BE2C (cell line): ENCODE data around the gene EWSR1.

Experiments
- DNase-seq: peaks from one replicate; pipeline ENCODE4 v3.0.0-alpha.2; 2020
- H3K27me3 ChIP-seq: fragments of 250-450 bp; sonication (Bioruptor Pico); 2 replicates; pipeline ENCODE4 v1.5.1; 2020; ENCODE audit warnings: mild to moderate bottlenecking
- H3K36me3 ChIP-seq: fragments of 250-450 bp; sonication (Bioruptor Pico); 2 replicates; pipeline ENCODE4 v1.5.1; 2020; ENCODE audit warnings: mild to moderate bottlenecking
- H3K4me1 ChIP-seq: fragments of 250-450 bp; sonication (Bioruptor Pico); 2 replicates; pipeline ENCODE4 v1.5.1; 2020
- H3K4me3 ChIP-seq: 2 replicates; pipeline ENCODE4 v1.5.1; 2011; ENCODE audit warnings: low read depth, low read length
- H3K9me3 ChIP-seq: fragments of 250-450 bp; sonication (Bioruptor Pico); 2 replicates; pipeline ENCODE4 v1.5.1; 2020
- CTCF ChIP-seq: IDR thresholded peaks from 2 replicates; pipeline ENCODE4 v1.5.1; 2012; ENCODE audit warnings: mild to moderate bottlenecking, low read depth, low read length

The EWSR1 gene

GRCh38 chr22:29291215-29291614, 23.1 kb downstream of the EWSR1 start:
- TF ChIP-seq CTCF: no peak
- peaks cover 99% of the 10 kb centered on the region for H3K36me3 ChIP-seq

DNA sequence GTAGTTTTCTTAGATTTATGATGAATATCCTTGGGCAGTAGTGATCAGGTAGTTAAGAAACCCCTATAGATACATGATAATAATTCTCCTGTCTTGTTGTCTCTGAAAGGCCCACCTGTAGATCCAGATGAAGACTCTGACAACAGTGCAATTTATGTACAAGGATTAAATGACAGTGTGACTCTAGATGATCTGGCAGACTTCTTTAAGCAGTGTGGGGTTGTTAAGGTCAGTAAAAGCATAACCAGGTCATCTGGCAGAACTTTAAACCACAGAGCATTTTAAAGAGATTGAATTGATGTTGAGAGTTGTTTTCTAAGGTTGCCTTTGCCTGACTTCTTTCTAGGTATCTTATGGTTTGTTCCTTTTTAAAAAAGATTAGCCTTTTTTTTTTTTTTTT, 24.3 kb downstream of the EWSR1 start:
- DNase-seq: no peak
- H3K36me3 ChIP-seq: peaks cover 100% of the 10 kb centered on the region
- TF ChIP-seq CTCF: no peak
- no peaks in the 10 kb centered on the region for H3K9me3 ChIP-seq
- H3K27me3 ChIP-seq: no peaks in the 10 kb centered on the region
- H3K4me1 ChIP-seq: no peaks in the 10 kb centered on the region
- no peak overlapping the region for H3K4me3 ChIP-seq

More at GRCh38 chr22:29291215-29291614, 23.1 kb downstream of the EWSR1 start:
- H3K9me3 ChIP-seq: no peaks in the 10 kb centered on the region
- H3K4me3 ChIP-seq: no peak overlapping the region
- no peak for DNase-seq
- no peaks in the 10 kb centered on the region for H3K27me3 ChIP-seq
- no peaks in the 10 kb centered on the region for H3K4me1 ChIP-seq

GRCh38 chr22:29298641-29299040, 30.6 kb downstream of the EWSR1 start:
- Histone ChIP-seq H3K4me3 (no peak overlapping the region), H3K4me1 (no peaks in the 10 kb centered on the region), H3K27me3 (no peaks in the 10 kb centered on the region), H3K9me3 (no peaks in the 10 kb centered on the region), H3K36me3 (peaks cover 77% of the 10 kb centered on the region)
- TF ChIP-seq CTCF: no peak
- no peak for DNase-seq

DNA sequence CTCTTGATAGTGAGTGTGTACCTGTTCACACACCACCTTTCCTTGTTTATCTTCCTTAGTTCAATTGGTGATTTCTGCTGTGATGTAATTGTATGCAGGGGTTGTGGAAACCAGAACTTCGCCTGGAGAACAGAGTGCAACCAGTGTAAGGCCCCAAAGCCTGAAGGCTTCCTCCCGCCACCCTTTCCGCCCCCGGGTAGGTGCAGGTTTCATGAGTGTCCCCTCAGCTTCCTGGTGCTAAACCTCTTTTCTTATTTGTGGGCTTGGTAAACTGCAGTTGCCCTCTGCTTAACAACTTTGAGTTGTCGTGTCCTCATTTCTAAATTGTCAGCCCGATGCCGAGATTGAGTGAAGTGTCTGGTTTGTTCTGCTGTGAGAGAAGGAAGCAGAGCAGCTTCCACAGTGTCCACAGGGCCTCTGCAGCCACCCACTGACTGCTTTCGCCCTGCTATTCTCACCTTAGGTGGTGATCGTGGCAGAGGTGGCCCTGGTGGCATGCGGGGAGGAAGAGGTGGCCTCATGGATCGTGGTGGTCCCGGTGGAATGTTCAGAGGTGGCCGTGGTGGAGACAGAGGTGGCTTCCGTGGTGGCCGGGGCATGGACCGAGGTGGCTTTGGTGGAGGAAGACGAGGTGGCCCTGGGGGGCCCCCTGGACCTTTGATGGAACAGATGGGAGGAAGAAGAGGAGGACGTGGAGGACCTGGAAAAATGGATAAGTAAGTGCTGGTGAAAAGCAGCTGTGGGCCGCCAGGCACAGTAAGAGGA, 31.2 kb downstream of the EWSR1 start:
- TF ChIP-seq CTCF: no peak
- no peaks in the 10 kb centered on the region for H3K4me1 ChIP-seq
- H3K4me3 ChIP-seq: no peak overlapping the region
- H3K36me3 ChIP-seq: peaks cover 70% of the 10 kb centered on the region
- H3K9me3 ChIP-seq: no peaks in the 10 kb centered on the region
- no peak for DNase-seq
- no peaks in the 10 kb centered on the region for H3K27me3 ChIP-seq

- DNase-seq: no peak
- TF ChIP-seq CTCF: no peak
Measured at GRCh38 chr22:29300467-29300806, 32.4 kb downstream of the EWSR1 start.

DNA sequence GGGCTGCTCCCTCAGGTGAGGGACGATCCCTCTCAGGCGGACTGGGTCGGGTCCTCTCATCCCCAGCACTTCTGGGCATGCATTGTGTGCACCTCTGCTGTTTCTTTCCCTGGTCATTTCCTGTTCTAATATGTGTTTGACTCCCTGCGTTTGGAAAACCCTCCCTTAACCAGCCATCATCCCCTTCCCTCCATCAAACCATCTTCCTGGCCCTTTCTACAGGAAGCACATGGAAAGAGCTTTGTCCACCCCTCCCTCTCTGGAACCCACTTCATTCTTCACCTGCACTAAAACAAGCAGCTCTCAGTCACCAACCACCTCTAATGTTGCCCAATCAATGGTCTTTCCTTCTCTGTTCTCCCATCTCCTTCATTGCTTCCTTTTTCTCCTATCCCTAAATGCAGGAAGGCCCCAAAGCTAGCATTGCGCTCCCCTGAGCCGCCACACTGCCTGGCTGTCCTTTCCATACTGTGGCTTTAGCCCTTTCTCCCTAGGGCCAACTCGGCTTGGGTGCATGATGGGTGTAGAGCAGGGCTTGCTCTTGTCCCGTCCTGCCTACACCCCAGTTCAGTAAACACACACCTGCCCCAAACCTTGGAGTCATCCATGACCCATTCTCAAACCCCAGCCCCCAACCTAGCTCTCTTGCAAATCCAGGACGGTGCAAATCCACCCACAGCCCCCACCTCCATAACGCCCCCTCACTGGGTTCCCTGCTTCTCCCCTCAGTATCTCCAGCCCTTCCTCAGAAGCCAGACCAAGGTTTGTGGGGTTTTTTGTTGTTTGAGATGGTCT, 32.9 kb downstream of the EWSR1 start:
- Histone ChIP-seq H3K4me1 (no peaks in the 10 kb centered on the region), H3K9me3 (no peaks in the 10 kb centered on the region), H3K27me3 (no peaks in the 10 kb centered on the region), H3K4me3 (no peak overlapping the region), H3K36me3 (peaks cover 53% of the 10 kb centered on the region)
- no peak for DNase-seq
- no peak for TF ChIP-seq CTCF

More at GRCh38 chr22:29300467-29300806, 32.4 kb downstream of the EWSR1 start:
- peaks cover 59% of the 10 kb centered on the region for H3K36me3 ChIP-seq
- no peaks in the 10 kb centered on the region for H3K27me3 ChIP-seq
- H3K9me3 ChIP-seq: no peaks in the 10 kb centered on the region
- no peak overlapping the region for H3K4me3 ChIP-seq
- no peaks in the 10 kb centered on the region for H3K4me1 ChIP-seq
